ENCODE measurements around the gene TXNDC2. TPM values are rescaled to one million over a fixed set of nuclear protein-coding genes. Genes with fewer than 3 reads are reported as not detected.

Gene TXNDC2
- total RNA-seq, 4 donors from 2014 or later, result 0.33 TPM; not detected in 3

- TF ChIP-seq, protein P1, sequence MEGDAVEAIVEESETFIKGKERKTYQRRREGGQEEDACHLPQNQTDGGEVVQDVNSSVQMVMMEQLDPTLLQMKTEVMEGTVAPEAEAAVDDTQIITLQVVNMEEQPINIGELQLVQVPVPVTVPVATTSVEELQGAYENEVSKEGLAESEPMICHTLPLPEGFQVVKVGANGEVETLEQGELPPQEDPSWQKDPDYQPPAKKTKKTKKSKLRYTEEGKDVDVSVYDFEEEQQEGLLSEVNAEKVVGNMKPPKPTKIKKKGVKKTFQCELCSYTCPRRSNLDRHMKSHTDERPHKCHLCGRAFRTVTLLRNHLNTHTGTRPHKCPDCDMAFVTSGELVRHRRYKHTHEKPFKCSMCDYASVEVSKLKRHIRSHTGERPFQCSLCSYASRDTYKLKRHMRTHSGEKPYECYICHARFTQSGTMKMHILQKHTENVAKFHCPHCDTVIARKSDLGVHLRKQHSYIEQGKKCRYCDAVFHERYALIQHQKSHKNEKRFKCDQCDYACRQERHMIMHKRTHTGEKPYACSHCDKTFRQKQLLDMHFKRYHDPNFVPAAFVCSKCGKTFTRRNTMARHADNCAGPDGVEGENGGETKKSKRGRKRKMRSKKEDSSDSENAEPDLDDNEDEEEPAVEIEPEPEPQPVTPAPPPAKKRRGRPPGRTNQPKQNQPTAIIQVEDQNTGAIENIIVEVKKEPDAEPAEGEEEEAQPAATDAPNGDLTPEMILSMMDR (IDR thresholded peaks at IDR 0.05; ENCODE audit: low read depth), result no peak
Observed at GRCh38 chr18:9916808-9917207, 31.0 kb downstream of the TXNDC2 start.

GRCh38 chr18:9918016-9918680 is 32.4 kb downstream of the TXNDC2 start:
- TF ChIP-seq, protein P1 (IDR thresholded peaks at IDR 0.05; ENCODE audit: low read depth), result no peak

GRCh38 chr18:9919564-9920232 is 33.9 kb downstream of the TXNDC2 start:
- TF ChIP-seq, protein P1 (IDR thresholded peaks at IDR 0.05; ENCODE audit: low read depth), result no peak

GRCh38 chr18:9922592-9923311 is 37.0 kb downstream of the TXNDC2 start:
- TF ChIP-seq, protein P1 (IDR thresholded peaks at IDR 0.05; ENCODE audit: low read depth), result no peak

- TF ChIP-seq, protein P1 (IDR thresholded peaks at IDR 0.05; ENCODE audit: low read depth), result no peak
Observed at GRCh38 chr18:9924371-9924943, 38.7 kb downstream of the TXNDC2 start.

DNA sequence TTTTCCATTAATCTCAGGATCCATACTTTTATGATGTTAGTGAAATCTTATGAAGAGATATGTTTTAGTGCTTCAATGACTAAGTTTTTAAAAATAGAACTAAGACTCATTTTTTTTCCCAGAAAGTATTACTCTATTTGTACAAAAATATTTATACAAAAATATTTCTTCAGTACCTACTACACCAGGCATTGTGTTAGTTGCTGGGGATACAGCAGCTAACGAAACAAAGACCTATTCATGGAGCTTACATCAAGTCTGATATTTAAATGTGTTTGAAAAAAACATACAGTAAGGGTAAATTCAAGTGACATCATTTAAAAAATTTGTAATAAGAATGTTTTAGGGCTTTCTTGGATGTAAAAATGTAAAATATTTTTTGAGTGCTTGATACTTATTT is 39.6 kb downstream of the TXNDC2 start:
- TF ChIP-seq, protein P1 (IDR thresholded peaks at IDR 0.05; ENCODE audit: low read depth), result no peak

DNA sequence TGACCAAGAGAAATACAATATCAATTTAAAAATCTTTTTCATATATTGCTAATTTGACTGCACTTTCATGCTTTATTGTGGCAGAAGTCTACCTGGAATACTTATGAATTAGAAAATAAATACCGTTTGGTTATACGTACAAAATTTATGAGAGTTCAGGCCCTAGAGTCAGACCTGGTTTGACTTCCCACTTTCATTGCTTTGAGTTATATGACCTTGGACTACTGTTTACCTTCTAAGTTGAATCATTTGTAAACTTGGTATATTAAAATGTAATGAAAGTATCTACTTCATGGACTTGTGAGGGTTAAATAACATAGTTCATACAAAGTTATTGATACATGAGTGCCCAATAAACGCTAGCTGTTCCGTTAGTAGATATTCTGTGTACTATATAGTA is 40.0 kb downstream of the TXNDC2 start:
- TF ChIP-seq, protein P1 (IDR thresholded peaks at IDR 0.05; ENCODE audit: low read depth), result no peak

Data from subcutaneous adipose tissue (tissue), 4 donors.